ENCODE measurements around the gene RMP24.

RMP24 gene

GRCh38 chr18:35982409-35983114 lies 10.1 kb downstream of the RMP24 start:
- Histone ChIP-seq H4K20me1 (replicated peaks; ENCODE audit: insufficient read depth) (no peaks in the 10 kb centered on the region; the same call in 1 of the 2 replicates), H3K4me2 (no peak overlapping the region), H2AFZ (no peak overlapping the region), H3K9me2 (ENCODE audit: insufficient read depth) (no peaks in the 10 kb centered on the region), H3K79me2 (replicated peaks; ENCODE audit: insufficient read depth) (no peaks in the 10 kb centered on the region), H3K27me3 (ENCODE audit: insufficient read depth) (no peaks in the 10 kb centered on the region), H3F3A (replicated peaks; ENCODE audit: low read depth) (0 out of 2 replicates have a peak, but pooled peaks cover 5% of the 10 kb centered on the region), H3K4me3 (no peak overlapping the region), H3K27ac (ENCODE audit: low read depth) (no peak overlapping the region), H3K36me3 (ENCODE audit: insufficient read depth) (peaks cover 26% of the 10 kb centered on the region), H3K4me1 (ENCODE audit: insufficient read depth) (no peaks in the 10 kb centered on the region)
- no peaks in the 10 kb centered on the region for H3K9me3 Mint-ChIP-seq
- no peak overlapping the region for H3K4me3 Mint-ChIP-seq
- no peak overlapping the region for H3K27ac Mint-ChIP-seq
- TF ChIP-seq JUNB (IDR thresholded peaks at IDR 0.05; ENCODE audit: unreplicated experiment) = no peak
- no peak for TF ChIP-seq ZNF114 (CRISPR knock-in tag; IDR thresholded peaks at IDR 0.05)
- no peak for ATAC-seq
- peaks cover 48% of the 10 kb centered on the region for H3K36me3 Mint-ChIP-seq (ENCODE audit: low read depth)
- H3K4me1 Mint-ChIP-seq = no peaks in the 10 kb centered on the region
- no peak for DNase-seq (ENCODE audit: low spot score)
- no peaks in the 10 kb centered on the region for H3K27me3 Mint-ChIP-seq (ENCODE audit: insufficient read depth, low read depth, poor library complexity)

- no peaks in the 10 kb centered on the region for H4K20me1 ChIP-seq (replicated peaks; ENCODE audit: insufficient read depth)
- no peaks in the 10 kb centered on the region for H3K79me2 ChIP-seq (replicated peaks; ENCODE audit: insufficient read depth)
- Mint-ChIP-seq H3K27me3 (ENCODE audit: insufficient read depth, low read depth, poor library complexity) (no peaks in the 10 kb centered on the region), H3K36me3 (ENCODE audit: low read depth) (peaks cover 42% of the 10 kb centered on the region), H3K4me1 (no peaks in the 10 kb centered on the region), H3K4me3 (no peak overlapping the region), H3K27ac (no peak overlapping the region), H3K9me3 (no peaks in the 10 kb centered on the region)
- TF ChIP-seq POLR2AphosphoS5 (IDR thresholded peaks at IDR 0.05; ENCODE audit: low read depth) (no peak), REST (IDR thresholded peaks at IDR 0.05; ENCODE audit: unreplicated experiment) (no peak), ETS1 (IDR thresholded peaks at IDR 0.05) (no peak), ZNF114 (CRISPR knock-in tag; IDR thresholded peaks at IDR 0.05) (no peak), JUNB (IDR thresholded peaks at IDR 0.05; ENCODE audit: unreplicated experiment) (no peak), ZNF331 (CRISPR knock-in tag; IDR thresholded peaks at IDR 0.05; ENCODE audit: low read depth) (no peak), CREB1 (CRISPR knock-in tag; IDR thresholded peaks at IDR 0.05; ENCODE audit: low read depth) (no peak)
- 0 out of 2 replicates have a peak, but pooled peaks cover 5% of the 10 kb centered on the region for H3F3A ChIP-seq (replicated peaks; ENCODE audit: low read depth)
- no peaks in the 10 kb centered on the region for H3K9me2 ChIP-seq (ENCODE audit: insufficient read depth)
- H3K27me3 ChIP-seq (ENCODE audit: insufficient read depth) = no peaks in the 10 kb centered on the region
- no peak overlapping the region for H3K27ac ChIP-seq (ENCODE audit: low read depth)
- no peak overlapping the region for H2AFZ ChIP-seq
- H3K36me3 ChIP-seq (ENCODE audit: insufficient read depth) = peaks cover 20% of the 10 kb centered on the region
- DNase-seq (ENCODE audit: low spot score) (peak; percentile 3), ATAC-seq (peak; percentile 35; the same call in 2 of the 3 replicates)
- no peak overlapping the region for H3K4me2 ChIP-seq
- H3K4me1 ChIP-seq (ENCODE audit: insufficient read depth) = no peaks in the 10 kb centered on the region
- no peak overlapping the region for H3K4me3 ChIP-seq
These were observed 10.7 kb downstream of the RMP24 start for GRCh38 chr18:35983147-35983546.

Data from GM23338 (cell line).